Mononuclear cell (primary cell): ENCODE results near the gene SPPL2A. TPM values are rescaled to one million over a fixed set of nuclear protein-coding genes. Genes with fewer than 3 reads are reported as not detected.
"Not testable (repeated sequence)": the region's sequence is repeated elsewhere in the genome, so short reads cannot be mapped to it uniquely, and the experiment has no call there.

ENCODE experiments used
- H3K27me3 ChIP-seq: 2 replicates; pipeline ENCODE4 v1.6.0; 2011; ENCODE audit warnings: low read length, control low read depth; ENCODE audit not compliant: insufficient read depth
- H3K4me1 ChIP-seq: 2 replicates; pipeline ENCODE4 v1.5.1; 2011; ENCODE audit warnings: mild to moderate bottlenecking, low read length, control low read depth; ENCODE audit not compliant: insufficient read depth
- H3K4me3 ChIP-seq: 2 replicates; pipeline ENCODE4 v1.5.1; 2011; ENCODE audit warnings: mild to moderate bottlenecking, low read length, moderate library complexity
- H3K9me3 ChIP-seq: 2 replicates; pipeline ENCODE4 v1.5.1; 2011; ENCODE audit warnings: low read depth, mild to moderate bottlenecking, control low read depth, low read length
- total RNA-seq: library from RNA; depleted of rRNA; stranded (reverse); fragments of >200 nt; gene quantifications from one replicate; pipeline ENCODE4 v1.2.3, GENCODE V29; 2012

SPPL2A gene
- total RNA-seq, 1 donor = 106 TPM

GRCh38 chr15:50736823-50737222, 28.7 kb downstream of the SPPL2A start:
- Histone ChIP-seq H3K4me3 (no peak overlapping the region), H3K4me1 (no peaks in the 10 kb centered on the region), H3K27me3 (no peaks in the 10 kb centered on the region), H3K9me3 (no peaks in the 10 kb centered on the region)

GRCh38 chr15:50735156-50735555, 30.4 kb downstream of the SPPL2A start:
- no peaks in the 10 kb centered on the region for H3K9me3 ChIP-seq

GRCh38 chr15:50726315-50726714, 39.2 kb downstream of the SPPL2A start:
- Histone ChIP-seq H3K4me1 (no peaks in the 10 kb centered on the region), H3K27me3 (no peaks in the 10 kb centered on the region), H3K4me3 (no peak overlapping the region), H3K9me3 (no peaks in the 10 kb centered on the region)

More at GRCh38 chr15:50735156-50735555, 30.4 kb downstream of the SPPL2A start:
- Histone ChIP-seq H3K4me3 (no peak overlapping the region), H3K4me1 (no peaks in the 10 kb centered on the region), H3K27me3 (no peaks in the 10 kb centered on the region)

GRCh38 chr15:50718700-50719125, 46.8 kb downstream of the SPPL2A start:
- no peaks in the 10 kb centered on the region for H3K27me3 ChIP-seq
- no peaks in the 10 kb centered on the region for H3K4me1 ChIP-seq
- no peaks in the 10 kb centered on the region for H3K9me3 ChIP-seq
- no peak overlapping the region for H3K4me3 ChIP-seq

- Histone ChIP-seq H3K4me1 (no peaks in the 10 kb centered on the region), H3K4me3 (no peak overlapping the region), H3K9me3 (no peaks in the 10 kb centered on the region), H3K27me3 (no peaks in the 10 kb centered on the region)
Observed at GRCh38 chr15:50712018-50712417, 53.5 kb downstream of the SPPL2A start.

- Histone ChIP-seq H3K9me3 (no peaks in the 10 kb centered on the region), H3K4me1 (no peaks in the 10 kb centered on the region), H3K4me3 (no peak overlapping the region), H3K27me3 (no peaks in the 10 kb centered on the region)
Observed at GRCh38 chr15:50710585-50710984, 54.9 kb downstream of the SPPL2A start.

- H3K4me3 ChIP-seq = no peak overlapping the region
- H3K4me1 ChIP-seq = no peaks in the 10 kb centered on the region
- H3K27me3 ChIP-seq = no peaks in the 10 kb centered on the region
- H3K9me3 ChIP-seq = no peaks in the 10 kb centered on the region
Observed at GRCh38 chr15:50707878-50708427, 57.6 kb downstream of the SPPL2A start.

GRCh38 chr15:50702762-50703334, 62.7 kb downstream of the SPPL2A start:
- H3K4me3 ChIP-seq = no peak overlapping the region
- H3K4me1 ChIP-seq = no peaks in the 10 kb centered on the region
- no peaks in the 10 kb centered on the region for H3K9me3 ChIP-seq
- no peaks in the 10 kb centered on the region for H3K27me3 ChIP-seq

GRCh38 chr15:50698101-50698500, 67.4 kb downstream of the SPPL2A start:
- Histone ChIP-seq H3K4me1 (no peaks in the 10 kb centered on the region), H3K27me3 (no peaks in the 10 kb centered on the region), H3K9me3 (no peaks in the 10 kb centered on the region), H3K4me3 (no peak overlapping the region)

GRCh38 chr15:50697109-50697797, 68.3 kb downstream of the SPPL2A start:
- Histone ChIP-seq H3K27me3 (no peaks in the 10 kb centered on the region), H3K4me3 (no peak overlapping the region), H3K4me1 (no peaks in the 10 kb centered on the region), H3K9me3 (no peaks in the 10 kb centered on the region)

- H3K4me1 ChIP-seq, H3K27me3 ChIP-seq, H3K9me3 ChIP-seq, H3K4me3 ChIP-seq: not testable (repeated sequence)
Observed at GRCh38 chr15:50694634-50695165, 70.8 kb downstream of the SPPL2A start.

GRCh38 chr15:50687302-50687902, 78.1 kb downstream of the SPPL2A start:
- Histone ChIP-seq H3K27me3 (no peaks in the 10 kb centered on the region), H3K4me1 (peaks cover 38% of the 10 kb centered on the region), H3K4me3 (peak overlapping the region; percentile 98), H3K9me3 (no peaks in the 10 kb centered on the region)

- H3K9me3 ChIP-seq = no peaks in the 10 kb centered on the region
- peaks cover 38% of the 10 kb centered on the region for H3K4me1 ChIP-seq
- H3K4me3 ChIP-seq = peak within 1 kb of the TSS; percentile 98
- no peaks in the 10 kb centered on the region for H3K27me3 ChIP-seq
Observed at GRCh38 chr15:50686469-50687301, 78.8 kb downstream of the SPPL2A start, which contains the start of gene TRPM7. Gene TRPM7, minus strand, starts transcription at chr15:50686797. Its CDS starts 264 bp downstream, at chr15:50686533.

- Histone ChIP-seq H3K27me3 (no peaks in the 10 kb centered on the region), H3K9me3 (no peaks in the 10 kb centered on the region), H3K4me3 (peak overlapping the region; percentile 98), H3K4me1 (peaks cover 38% of the 10 kb centered on the region)
Observed at GRCh38 chr15:50685976-50686468, 79.5 kb downstream of the SPPL2A start.
